Measurements from ENCODE around the gene INPP5J. TPM values are rescaled to one million over a fixed set of nuclear protein-coding genes. Genes with fewer than 3 reads are reported as not detected.

The INPP5J gene
- total RNA-seq, 1 experiment from 2014 or later, result 6.2 TPM

DNA sequence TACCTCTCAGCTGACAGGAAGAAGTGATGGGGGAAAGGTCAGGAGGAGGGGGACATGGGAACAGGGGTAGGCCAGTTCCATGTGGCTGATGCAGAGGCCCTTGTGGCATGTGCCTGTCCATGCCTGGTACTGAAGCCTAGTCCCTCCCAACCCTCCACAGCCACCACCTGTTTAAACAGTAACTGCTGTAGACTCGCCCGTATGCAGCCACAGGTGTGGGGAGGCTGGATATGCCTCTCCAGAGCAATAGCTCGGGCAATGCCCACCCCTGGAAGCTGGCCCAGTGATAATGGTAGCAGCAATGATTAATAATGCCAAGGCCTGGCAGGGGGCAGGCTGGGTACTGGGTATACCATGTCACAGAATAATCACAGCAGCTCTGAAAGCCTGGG lies 39.4 kb upstream of the INPP5J start (continued):
- TF ChIP-seq, protein P1, sequence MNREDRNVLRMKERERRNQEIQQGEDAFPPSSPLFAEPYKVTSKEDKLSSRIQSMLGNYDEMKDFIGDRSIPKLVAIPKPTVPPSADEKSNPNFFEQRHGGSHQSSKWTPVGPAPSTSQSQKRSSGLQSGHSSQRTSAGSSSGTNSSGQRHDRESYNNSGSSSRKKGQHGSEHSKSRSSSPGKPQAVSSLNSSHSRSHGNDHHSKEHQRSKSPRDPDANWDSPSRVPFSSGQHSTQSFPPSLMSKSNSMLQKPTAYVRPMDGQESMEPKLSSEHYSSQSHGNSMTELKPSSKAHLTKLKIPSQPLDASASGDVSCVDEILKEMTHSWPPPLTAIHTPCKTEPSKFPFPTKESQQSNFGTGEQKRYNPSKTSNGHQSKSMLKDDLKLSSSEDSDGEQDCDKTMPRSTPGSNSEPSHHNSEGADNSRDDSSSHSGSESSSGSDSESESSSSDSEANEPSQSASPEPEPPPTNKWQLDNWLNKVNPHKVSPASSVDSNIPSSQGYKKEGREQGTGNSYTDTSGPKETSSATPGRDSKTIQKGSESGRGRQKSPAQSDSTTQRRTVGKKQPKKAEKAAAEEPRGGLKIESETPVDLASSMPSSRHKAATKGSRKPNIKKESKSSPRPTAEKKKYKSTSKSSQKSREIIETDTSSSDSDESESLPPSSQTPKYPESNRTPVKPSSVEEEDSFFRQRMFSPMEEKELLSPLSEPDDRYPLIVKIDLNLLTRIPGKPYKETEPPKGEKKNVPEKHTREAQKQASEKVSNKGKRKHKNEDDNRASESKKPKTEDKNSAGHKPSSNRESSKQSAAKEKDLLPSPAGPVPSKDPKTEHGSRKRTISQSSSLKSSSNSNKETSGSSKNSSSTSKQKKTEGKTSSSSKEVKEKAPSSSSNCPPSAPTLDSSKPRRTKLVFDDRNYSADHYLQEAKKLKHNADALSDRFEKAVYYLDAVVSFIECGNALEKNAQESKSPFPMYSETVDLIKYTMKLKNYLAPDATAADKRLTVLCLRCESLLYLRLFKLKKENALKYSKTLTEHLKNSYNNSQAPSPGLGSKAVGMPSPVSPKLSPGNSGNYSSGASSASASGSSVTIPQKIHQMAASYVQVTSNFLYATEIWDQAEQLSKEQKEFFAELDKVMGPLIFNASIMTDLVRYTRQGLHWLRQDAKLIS (CRISPR knock-in tag; IDR thresholded peaks at IDR 0.05; ENCODE audit: borderline replicate concordance), result no peak

DNA sequence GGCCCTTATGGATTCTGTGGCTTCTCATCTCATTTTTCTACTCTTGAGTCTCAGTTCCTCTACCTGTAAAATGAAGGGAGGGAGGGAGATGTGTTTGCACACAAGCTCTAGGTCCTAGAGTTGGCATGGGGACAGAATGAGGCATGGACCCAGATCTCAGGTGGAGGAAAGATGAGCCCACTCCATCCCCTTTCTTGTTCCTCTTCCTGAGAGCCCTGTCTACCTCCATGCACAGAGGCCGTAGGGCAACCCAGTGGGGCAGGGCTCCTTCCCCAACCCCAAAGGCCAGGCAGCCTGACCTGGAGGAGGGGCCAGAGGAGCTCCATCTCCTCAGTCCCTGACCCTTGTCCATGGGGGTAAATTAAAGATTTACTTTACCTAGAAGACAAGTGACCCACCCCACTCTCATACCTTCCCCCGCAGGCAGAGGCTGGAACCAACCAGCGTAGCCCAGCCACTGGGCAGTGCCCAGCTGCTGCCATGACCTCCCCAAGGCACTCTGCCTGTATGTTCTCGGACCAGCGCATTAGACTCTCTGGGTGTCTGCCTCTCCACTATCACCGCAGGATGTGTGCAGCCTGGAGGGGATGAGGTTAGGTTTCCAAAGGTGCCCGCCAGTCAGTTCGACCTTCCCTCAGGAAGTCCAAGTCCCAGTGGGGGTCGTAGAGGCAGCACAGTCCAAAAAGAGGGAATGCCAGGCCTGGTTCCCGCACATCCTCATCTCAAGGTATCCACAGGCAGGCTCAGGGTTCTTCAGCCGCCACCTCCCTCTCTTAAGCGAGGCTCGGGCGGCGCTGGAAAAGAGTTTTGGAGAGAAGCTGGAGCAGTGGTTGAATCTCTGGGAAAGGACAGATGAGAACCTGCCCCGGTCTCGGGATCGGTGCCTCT lies 38.6 kb upstream of the INPP5J start:
- ATAC-seq, result no peak
- TF ChIP-seq, protein P1 (CRISPR knock-in tag; IDR thresholded peaks at IDR 0.05; ENCODE audit: borderline replicate concordance), result no peak
- TF ChIP-seq, protein P2, sequence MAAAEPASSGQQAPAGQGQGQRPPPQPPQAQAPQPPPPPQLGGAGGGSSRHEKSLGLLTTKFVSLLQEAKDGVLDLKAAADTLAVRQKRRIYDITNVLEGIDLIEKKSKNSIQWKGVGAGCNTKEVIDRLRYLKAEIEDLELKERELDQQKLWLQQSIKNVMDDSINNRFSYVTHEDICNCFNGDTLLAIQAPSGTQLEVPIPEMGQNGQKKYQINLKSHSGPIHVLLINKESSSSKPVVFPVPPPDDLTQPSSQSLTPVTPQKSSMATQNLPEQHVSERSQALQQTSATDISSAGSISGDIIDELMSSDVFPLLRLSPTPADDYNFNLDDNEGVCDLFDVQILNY (CRISPR knock-in tag; IDR thresholded peaks at IDR 0.05), result no peak
- TF ChIP-seq JUN (CRISPR knock-in tag; IDR thresholded peaks at IDR 0.05), result no peak
- no peak for TF ChIP-seq ETV6 (CRISPR knock-in tag; IDR thresholded peaks at IDR 0.05)
- TF ChIP-seq IRF2 (CRISPR knock-in tag; IDR thresholded peaks at IDR 0.05; ENCODE audit: borderline replicate concordance, low read depth), result no peak
- TF ChIP-seq SP1 (CRISPR knock-in tag; conservative IDR thresholded peaks at IDR 0.05), result no peak
- TF ChIP-seq ZNF416 (CRISPR knock-in tag; IDR thresholded peaks at IDR 0.05), result no peak
- no peak for TF ChIP-seq ZNF219 (CRISPR knock-in tag; IDR thresholded peaks at IDR 0.05; ENCODE audit: borderline replicate concordance)
- no peak for TF ChIP-seq TEAD1 (CRISPR knock-in tag; IDR thresholded peaks at IDR 0.05)
- TF ChIP-seq ELF4 (CRISPR knock-in tag; IDR thresholded peaks at IDR 0.05; ENCODE audit: low read depth), result no peak
- TF ChIP-seq EMX1 (CRISPR knock-in tag; IDR thresholded peaks at IDR 0.05), result no peak
- TF ChIP-seq, protein P3, sequence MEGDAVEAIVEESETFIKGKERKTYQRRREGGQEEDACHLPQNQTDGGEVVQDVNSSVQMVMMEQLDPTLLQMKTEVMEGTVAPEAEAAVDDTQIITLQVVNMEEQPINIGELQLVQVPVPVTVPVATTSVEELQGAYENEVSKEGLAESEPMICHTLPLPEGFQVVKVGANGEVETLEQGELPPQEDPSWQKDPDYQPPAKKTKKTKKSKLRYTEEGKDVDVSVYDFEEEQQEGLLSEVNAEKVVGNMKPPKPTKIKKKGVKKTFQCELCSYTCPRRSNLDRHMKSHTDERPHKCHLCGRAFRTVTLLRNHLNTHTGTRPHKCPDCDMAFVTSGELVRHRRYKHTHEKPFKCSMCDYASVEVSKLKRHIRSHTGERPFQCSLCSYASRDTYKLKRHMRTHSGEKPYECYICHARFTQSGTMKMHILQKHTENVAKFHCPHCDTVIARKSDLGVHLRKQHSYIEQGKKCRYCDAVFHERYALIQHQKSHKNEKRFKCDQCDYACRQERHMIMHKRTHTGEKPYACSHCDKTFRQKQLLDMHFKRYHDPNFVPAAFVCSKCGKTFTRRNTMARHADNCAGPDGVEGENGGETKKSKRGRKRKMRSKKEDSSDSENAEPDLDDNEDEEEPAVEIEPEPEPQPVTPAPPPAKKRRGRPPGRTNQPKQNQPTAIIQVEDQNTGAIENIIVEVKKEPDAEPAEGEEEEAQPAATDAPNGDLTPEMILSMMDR (IDR thresholded peaks at IDR 0.05), result no peak
- TF ChIP-seq, protein P4, sequence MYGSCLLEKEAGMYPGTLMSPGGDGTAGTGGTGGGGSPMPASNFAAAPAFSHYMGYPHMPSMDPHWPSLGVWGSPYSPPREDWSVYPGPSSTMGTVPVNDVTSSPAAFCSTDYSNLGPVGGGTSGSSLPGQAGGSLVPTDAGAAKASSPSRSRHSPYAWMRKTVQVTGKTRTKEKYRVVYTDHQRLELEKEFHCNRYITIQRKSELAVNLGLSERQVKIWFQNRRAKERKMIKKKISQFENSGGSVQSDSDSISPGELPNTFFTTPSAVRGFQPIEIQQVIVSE (CRISPR knock-in tag; IDR thresholded peaks at IDR 0.05; ENCODE audit: borderline replicate concordance), result no peak
- TF ChIP-seq NFE2L1 (CRISPR knock-in tag; IDR thresholded peaks at IDR 0.05), result no peak
- TF ChIP-seq, protein P5, sequence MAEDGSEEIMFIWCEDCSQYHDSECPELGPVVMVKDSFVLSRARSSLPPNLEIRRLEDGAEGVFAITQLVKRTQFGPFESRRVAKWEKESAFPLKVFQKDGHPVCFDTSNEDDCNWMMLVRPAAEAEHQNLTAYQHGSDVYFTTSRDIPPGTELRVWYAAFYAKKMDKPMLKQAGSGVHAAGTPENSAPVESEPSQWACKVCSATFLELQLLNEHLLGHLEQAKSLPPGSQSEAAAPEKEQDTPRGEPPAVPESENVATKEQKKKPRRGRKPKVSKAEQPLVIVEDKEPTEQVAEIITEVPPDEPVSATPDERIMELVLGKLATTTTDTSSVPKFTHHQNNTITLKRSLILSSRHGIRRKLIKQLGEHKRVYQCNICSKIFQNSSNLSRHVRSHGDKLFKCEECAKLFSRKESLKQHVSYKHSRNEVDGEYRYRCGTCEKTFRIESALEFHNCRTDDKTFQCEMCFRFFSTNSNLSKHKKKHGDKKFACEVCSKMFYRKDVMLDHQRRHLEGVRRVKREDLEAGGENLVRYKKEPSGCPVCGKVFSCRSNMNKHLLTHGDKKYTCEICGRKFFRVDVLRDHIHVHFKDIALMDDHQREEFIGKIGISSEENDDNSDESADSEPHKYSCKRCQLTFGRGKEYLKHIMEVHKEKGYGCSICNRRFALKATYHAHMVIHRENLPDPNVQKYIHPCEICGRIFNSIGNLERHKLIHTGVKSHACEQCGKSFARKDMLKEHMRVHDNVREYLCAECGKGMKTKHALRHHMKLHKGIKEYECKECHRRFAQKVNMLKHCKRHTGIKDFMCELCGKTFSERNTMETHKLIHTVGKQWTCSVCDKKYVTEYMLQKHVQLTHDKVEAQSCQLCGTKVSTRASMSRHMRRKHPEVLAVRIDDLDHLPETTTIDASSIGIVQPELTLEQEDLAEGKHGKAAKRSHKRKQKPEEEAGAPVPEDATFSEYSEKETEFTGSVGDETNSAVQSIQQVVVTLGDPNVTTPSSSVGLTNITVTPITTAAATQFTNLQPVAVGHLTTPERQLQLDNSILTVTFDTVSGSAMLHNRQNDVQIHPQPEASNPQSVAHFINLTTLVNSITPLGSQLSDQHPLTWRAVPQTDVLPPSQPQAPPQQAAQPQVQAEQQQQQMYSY (CRISPR knock-in tag; IDR thresholded peaks at IDR 0.05), result no peak
- POLR2A ChIA-PET, result interaction anchor here (1.0 to 4.2 kb wide), 7 partner anchors 13 to 193 kb away, joined by 3 to 43 read pairs (median 4); partner anchors contain the start of genes LIMK2, MORC2, PLA2G3 and TUG1
- peak overlapping the region; percentile 44; the same call in 1 of the 2 replicates for H3K27ac Mint-ChIP-seq
- DNase-seq (ENCODE audit: low spot score), result no peak
- peaks cover 36% of the 10 kb centered on the region for H3K4me1 Mint-ChIP-seq
- peak overlapping the region; percentile 78 for H3K4me3 Mint-ChIP-seq
- no peaks in the 10 kb centered on the region for H3K36me3 Mint-ChIP-seq
- peaks cover 11% of the 10 kb centered on the region for H3K27me3 Mint-ChIP-seq (ENCODE audit: low read depth)
- no peaks in the 10 kb centered on the region for H3K9me3 Mint-ChIP-seq
- CTCF ChIA-PET, result interaction anchor here (0.6 to 21.8 kb wide), 16 partner anchors 9 to 320 kb away, joined by 3 to 363 read pairs (median 6); partner anchors contain the start of genes MORC2, SELENOM and TUG1

All from WTC11 (cell line).